Stomach smooth muscle (tissue), 2 donors: Measurements from ENCODE around the gene PDZD2.
"Not testable (repeated sequence)": the region's sequence is repeated elsewhere in the genome, so short reads cannot be mapped to it uniquely, and the experiment has no call there.

Source experiments
- H3K27ac ChIP-seq: one replicate; pipeline ENCODE4 v1.7.0; 2013; ENCODE audit warnings: mild to moderate bottlenecking, low read length, inconsistent platforms
- H3K27me3 ChIP-seq, 2 donors: one replicate each; pipeline ENCODE4 v1.7.0; 2013; ENCODE audit warnings: low read length in 2 of 2; ENCODE audit not compliant: insufficient read depth in 2 of 2, control insufficient read depth in 1 of 2
- H3K36me3 ChIP-seq, 2 donors: one replicate each; pipeline ENCODE4 v1.7.0; 2013; ENCODE audit warnings: low read length in 2 of 2; ENCODE audit not compliant: control insufficient read depth in 2 of 2, insufficient read depth in 2 of 2
- H3K4me1 ChIP-seq: one replicate; pipeline ENCODE4 v1.7.0; 2013; ENCODE audit warnings: low read length; ENCODE audit not compliant: control insufficient read depth, insufficient read depth
- H3K4me3 ChIP-seq, 2 donors: one replicate each; pipeline ENCODE4 v1.7.0; 2013; ENCODE audit warnings: low read length in 2 of 2
- H3K9ac ChIP-seq, 2 donors: one replicate each; pipeline ENCODE4 v1.7.0; 2013; ENCODE audit warnings: low read length in 2 of 2, mild to moderate bottlenecking in 1 of 2
- H3K9me3 ChIP-seq, 2 donors: one replicate each; pipeline ENCODE4 v1.7.0; 2013; ENCODE audit warnings: low read length in 2 of 2; ENCODE audit not compliant: control insufficient read depth in 2 of 2
- donor health status: healthy.
- donor health status: Pancreatic carcinoma.

The PDZD2 gene

DNA sequence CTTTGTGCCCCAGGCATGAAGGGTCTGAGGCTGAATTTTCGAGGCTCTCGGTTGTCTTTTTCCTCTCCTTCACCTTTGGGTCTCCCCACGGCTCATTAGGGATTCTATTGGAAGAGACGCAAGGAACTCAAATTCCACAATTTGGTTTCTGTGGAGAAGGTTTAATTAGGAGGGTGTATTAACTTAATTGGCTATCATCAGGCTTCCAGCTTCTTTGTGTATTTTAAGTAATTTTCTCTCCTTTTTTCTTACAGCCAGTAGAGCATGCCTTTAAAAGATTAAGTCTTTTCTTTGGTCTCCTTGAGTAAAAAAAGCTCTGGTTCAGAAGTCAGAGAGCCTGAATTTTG is 115.4 kb downstream of the PDZD2 start:
- no peak overlapping the region for H3K9ac ChIP-seq
- no peaks in the 10 kb centered on the region for H3K27me3 ChIP-seq
- H3K27ac ChIP-seq, result no peak overlapping the region
- no peaks in the 10 kb centered on the region for H3K4me1 ChIP-seq
- H3K9me3 ChIP-seq, result no peaks in the 10 kb centered on the region
- H3K36me3 ChIP-seq, result no peaks in the 10 kb centered on the region
- H3K4me3 ChIP-seq, result no peak overlapping the region

DNA sequence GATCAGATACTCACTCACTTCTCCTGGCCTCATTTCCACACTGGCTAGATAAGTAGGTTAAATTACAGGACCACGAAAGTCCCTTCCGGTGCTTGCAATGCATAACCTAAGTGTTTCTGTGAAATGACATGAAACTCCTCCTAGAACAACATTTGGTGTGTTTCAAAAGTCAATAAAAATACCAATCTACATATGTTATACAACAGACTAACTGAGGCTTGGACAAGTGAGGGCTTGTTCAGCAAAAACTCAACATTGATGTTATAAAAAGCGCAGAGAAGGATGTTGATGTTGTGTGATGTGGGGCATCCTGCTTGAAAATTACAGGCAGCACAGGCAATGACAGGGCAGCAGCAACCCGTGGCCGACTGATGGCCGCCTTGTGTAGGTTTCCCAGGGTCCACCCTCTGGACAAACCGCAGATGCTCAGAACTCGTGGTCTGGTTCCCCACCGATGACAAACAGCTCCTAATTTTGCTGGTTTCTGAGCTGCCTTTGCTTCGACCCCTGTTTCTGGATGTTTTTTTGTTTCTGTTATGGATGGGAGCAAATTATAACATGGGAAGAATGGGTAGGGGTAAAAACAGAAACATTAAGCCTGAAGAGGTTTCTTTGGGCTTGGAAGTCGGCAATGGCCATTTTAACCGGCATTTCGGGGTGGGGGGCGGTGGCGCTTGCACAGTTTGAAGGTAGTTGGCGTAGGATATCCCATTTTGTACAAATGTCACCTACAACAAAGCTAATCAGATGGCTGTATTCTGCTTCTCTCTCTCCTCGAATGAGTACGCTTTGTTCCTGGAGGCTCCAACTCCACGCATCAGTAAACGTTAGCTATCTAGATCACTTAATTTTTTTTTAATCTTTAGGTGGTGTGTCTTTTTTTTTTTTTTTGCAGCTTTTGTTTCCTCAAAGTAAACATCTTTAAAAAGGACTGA is 116.1 kb downstream of the PDZD2 start:
- Histone ChIP-seq H3K36me3 (no peaks in the 10 kb centered on the region), H3K9me3 (no peaks in the 10 kb centered on the region), H3K27ac (no peak overlapping the region), H3K27me3 (no peaks in the 10 kb centered on the region), H3K4me3 (no peak overlapping the region), H3K4me1 (no peaks in the 10 kb centered on the region), H3K9ac (no peak overlapping the region)

DNA sequence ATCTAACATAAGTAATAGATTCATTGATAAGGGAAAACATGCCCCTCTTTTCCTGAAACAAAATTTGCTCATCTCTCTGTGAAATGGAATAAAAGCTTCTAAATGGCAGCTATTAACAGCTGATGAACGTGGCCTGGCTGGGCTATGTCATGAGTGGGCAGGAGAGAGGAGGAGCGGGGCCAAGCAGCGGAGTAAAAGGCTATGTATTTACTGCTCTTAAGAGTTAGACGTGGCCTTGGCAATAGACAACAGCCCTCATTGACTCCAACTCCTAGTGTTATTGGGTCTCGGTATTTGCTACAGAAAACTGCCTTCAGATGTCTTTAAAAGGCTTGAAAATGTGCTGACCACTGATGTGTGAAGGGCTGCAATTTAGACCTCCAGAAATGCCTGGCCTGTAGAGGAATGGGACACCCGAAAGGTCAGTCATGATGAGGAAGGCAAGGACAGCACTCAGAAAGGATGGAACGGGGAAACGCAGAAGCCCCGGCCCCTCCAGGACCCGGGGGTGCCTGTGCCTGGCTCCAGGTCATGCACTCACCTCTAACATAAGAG is 116.8 kb downstream of the PDZD2 start:
- no peak overlapping the region for H3K9ac ChIP-seq
- H3K4me1 ChIP-seq, result no peaks in the 10 kb centered on the region
- no peak overlapping the region for H3K27ac ChIP-seq
- H3K4me3 ChIP-seq, result no peak overlapping the region
- H3K36me3 ChIP-seq, result no peaks in the 10 kb centered on the region
- H3K27me3 ChIP-seq, result no peaks in the 10 kb centered on the region
- no peaks in the 10 kb centered on the region for H3K9me3 ChIP-seq

DNA sequence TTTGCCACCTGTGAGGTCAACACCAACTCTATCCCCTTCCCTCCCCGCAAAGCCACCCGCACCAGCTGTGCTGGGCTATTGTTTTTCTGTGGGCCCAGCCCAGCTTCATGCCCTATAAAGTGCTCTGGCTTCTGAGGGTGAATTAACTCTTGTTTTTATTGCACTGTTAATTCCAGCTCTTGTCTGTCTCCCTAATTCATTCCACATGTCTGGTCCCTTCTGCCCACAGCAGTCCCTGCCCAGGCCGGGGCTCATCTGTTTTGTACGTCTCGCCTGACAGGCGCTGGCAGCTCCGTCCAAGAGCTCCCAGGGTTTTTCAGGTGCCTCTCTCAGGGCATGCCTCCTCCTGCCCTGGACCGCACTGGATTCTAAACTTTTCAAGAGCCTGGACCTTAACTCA is 118.9 kb downstream of the PDZD2 start:
- H3K9ac ChIP-seq, result no peak overlapping the region
- H3K36me3 ChIP-seq, result no peaks in the 10 kb centered on the region
- no peaks in the 10 kb centered on the region for H3K4me1 ChIP-seq
- H3K27ac ChIP-seq, result no peak overlapping the region
- H3K27me3 ChIP-seq, result no peaks in the 10 kb centered on the region
- H3K4me3 ChIP-seq, result no peak overlapping the region
- no peaks in the 10 kb centered on the region for H3K9me3 ChIP-seq

DNA sequence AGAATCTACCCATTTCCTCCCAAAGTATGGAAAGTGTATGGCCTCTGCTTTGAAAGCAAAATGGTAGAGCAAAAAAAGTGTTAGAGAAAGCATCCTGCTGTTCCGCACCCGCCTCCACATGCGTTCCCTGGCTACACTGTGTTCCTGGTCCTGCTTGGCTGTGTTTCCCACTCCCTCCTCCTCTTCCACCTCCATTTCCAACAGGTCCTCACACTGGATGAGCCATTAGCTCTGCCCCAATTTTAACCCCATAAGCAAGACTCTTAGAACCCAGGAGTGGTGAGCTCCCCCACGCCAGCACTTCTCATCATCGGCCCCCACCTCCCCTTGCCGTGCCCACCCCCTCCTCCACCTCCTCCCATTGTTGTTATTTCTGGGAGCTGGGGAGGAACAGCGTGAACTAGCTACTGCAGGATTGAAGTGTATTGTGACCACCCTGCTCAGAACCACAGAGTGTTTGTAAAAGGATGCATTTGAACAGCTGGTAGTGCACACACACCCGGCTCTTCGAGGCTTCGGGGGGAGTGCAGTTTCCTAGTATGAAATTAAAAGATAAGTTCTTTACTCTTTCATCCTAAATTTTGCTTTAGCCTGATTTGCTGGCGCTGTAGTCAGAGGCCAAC is 120.0 kb downstream of the PDZD2 start:
- no peaks in the 10 kb centered on the region for H3K4me1 ChIP-seq
- no peak overlapping the region for H3K27ac ChIP-seq
- H3K27me3 ChIP-seq, result no peaks in the 10 kb centered on the region
- H3K9ac ChIP-seq, result no peak overlapping the region
- no peaks in the 10 kb centered on the region for H3K9me3 ChIP-seq
- H3K4me3 ChIP-seq, result no peak overlapping the region
- no peaks in the 10 kb centered on the region for H3K36me3 ChIP-seq

DNA sequence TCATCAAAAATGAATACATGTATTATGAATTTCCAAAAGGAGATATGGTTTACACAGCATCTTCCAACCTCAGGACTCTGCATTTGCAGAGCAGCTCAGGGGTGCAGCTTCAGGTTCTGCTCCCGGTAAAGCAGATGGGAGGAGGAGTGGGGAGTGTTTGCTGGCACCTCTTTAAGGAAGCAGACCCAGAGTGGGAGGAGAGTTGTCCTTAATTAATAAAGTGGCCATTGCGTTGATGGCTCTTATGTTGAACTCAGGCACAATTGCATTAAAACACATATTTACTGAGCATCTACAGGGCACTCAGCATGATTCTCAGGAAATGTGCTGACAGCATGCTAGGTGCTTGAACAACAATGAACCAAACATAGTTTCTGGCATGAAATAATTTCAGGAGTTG is 121.0 kb downstream of the PDZD2 start:
- no peaks in the 10 kb centered on the region for H3K4me1 ChIP-seq
- H3K27me3 ChIP-seq, result no peaks in the 10 kb centered on the region
- H3K9ac ChIP-seq, result no peak overlapping the region
- H3K27ac ChIP-seq, result no peak overlapping the region
- no peaks in the 10 kb centered on the region for H3K9me3 ChIP-seq
- H3K4me3 ChIP-seq, result no peak overlapping the region
- no peaks in the 10 kb centered on the region for H3K36me3 ChIP-seq

DNA sequence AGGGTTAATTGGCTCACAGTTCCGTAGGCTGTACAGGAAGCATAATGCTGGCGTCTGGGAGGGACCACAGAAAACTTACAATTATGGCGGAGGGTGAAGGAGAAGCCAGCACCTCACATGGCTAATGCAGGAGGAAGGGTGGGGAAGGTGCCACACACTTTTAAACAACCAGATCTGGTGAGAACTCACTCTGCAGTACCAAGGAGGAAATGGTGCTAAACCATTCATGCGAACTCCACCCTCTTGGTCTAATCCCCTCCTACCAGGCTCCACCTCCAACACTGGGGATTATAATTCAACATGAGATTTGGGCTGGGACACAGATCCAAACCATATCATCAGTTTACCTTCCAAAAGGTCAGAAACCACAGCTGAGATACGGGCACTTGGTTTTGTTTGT is 122.9 kb downstream of the PDZD2 start:
- H3K27me3 ChIP-seq, result no peaks in the 10 kb centered on the region
- H3K27ac ChIP-seq, result no peak overlapping the region
- no peak overlapping the region for H3K9ac ChIP-seq
- H3K9me3 ChIP-seq, result no peaks in the 10 kb centered on the region
- H3K36me3 ChIP-seq, result no peaks in the 10 kb centered on the region
- H3K4me1 ChIP-seq, result no peaks in the 10 kb centered on the region
- H3K4me3 ChIP-seq, result no peak overlapping the region

DNA sequence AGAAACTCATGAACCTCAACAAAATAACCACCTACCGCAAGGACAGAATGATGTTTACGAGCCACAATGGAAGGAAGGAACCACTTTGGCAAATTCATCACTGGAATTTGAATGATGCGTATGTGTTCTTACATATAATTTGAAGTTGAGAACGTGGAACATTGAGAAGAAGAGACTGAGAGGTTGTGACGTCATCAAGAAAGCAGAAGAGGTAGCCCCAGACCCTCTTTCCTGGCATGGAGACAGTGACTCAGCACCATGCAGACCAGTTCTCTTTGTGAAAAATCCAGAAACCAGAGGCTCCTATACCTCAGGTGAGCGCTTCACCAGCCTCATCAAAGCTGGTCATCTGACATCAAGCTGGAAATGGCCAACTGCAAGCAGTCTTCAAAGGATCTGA is 124.5 kb downstream of the PDZD2 start:
- Histone ChIP-seq H3K9ac (no peak overlapping the region), H3K27me3 (no peaks in the 10 kb centered on the region), H3K9me3 (no peaks in the 10 kb centered on the region), H3K27ac (no peak overlapping the region), H3K4me3 (no peak overlapping the region), H3K4me1 (no peaks in the 10 kb centered on the region), H3K36me3 (no peaks in the 10 kb centered on the region)

DNA sequence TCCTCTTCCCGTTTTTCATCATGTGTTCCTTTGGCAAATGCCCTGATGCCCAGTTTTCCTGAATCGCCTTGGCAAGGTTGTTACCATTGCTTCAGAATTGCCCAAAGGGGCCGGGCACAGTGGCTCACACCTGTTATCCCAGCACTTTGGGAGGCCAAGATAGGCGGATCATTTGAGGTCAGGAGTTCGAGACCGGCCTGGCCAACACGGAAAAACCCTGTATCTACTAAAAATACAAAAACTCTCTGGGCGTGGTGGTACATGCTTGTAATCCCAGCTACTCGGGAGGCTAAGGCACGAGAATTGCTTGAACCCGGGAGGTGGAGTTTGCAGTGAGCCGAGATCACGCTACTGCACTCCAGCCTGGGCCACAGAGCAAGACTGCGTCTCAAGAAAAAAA is 125.8 kb downstream of the PDZD2 start:
- H3K27ac ChIP-seq, H3K27me3 ChIP-seq, H3K4me1 ChIP-seq, H3K36me3 ChIP-seq, H3K4me3 ChIP-seq, H3K9me3 ChIP-seq, H3K9ac ChIP-seq: not testable (repeated sequence)

DNA sequence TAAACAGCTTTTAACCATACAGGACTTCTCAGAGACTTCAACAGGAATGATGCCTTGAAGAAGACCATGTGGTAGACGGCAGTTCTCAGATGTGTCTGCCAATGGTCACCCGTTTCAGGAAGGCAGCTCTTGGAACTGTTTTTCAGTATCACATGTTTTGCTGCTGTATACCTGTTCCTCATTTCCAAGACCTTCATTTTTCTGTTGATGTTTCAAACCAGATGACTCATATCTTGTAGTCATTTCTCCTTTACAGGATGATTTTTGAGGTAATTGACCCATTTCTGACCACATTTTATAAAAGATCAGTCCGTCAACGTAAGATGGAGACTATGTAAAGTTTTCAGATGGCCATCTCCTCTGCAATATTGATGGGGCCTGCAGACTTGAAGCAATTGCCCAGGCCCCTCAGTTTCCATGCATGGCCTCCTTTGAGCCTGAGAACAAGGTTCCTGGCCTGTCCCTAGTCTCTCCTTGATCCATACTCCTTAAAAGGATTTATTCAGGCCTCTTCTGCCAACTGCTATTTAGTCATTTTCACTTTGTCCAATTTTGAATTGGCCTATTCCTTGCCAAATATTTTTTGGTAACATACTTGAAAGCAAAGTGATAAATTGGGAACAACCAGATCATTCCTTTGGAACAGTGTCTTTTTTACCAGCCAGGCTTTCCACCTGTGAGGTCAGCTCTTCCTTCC is 128.6 kb downstream of the PDZD2 start:
- H3K27me3 ChIP-seq, result no peaks in the 10 kb centered on the region

More for the DNA sequence above, 128.6 kb downstream of the PDZD2 start:
- no peak overlapping the region for H3K4me3 ChIP-seq
- H3K9me3 ChIP-seq, result no peaks in the 10 kb centered on the region
- H3K4me1 ChIP-seq, result no peaks in the 10 kb centered on the region
- no peak overlapping the region for H3K9ac ChIP-seq
- H3K36me3 ChIP-seq, result no peaks in the 10 kb centered on the region
- H3K27ac ChIP-seq, result no peak overlapping the region
